Activated T-cell treated with anti-CD3 and anti-CD28 coated beads, Interleukin-2, amount 50 U/mL, for 48 hours (primary cell): ENCODE results near the gene TSPAN7.

Source experiments
- DNase-seq, 2 experiments: peaks; one replicate each; pipeline ENCODE4 v3.0.0-alpha.2; 2020

TSPAN7 gene

DNA sequence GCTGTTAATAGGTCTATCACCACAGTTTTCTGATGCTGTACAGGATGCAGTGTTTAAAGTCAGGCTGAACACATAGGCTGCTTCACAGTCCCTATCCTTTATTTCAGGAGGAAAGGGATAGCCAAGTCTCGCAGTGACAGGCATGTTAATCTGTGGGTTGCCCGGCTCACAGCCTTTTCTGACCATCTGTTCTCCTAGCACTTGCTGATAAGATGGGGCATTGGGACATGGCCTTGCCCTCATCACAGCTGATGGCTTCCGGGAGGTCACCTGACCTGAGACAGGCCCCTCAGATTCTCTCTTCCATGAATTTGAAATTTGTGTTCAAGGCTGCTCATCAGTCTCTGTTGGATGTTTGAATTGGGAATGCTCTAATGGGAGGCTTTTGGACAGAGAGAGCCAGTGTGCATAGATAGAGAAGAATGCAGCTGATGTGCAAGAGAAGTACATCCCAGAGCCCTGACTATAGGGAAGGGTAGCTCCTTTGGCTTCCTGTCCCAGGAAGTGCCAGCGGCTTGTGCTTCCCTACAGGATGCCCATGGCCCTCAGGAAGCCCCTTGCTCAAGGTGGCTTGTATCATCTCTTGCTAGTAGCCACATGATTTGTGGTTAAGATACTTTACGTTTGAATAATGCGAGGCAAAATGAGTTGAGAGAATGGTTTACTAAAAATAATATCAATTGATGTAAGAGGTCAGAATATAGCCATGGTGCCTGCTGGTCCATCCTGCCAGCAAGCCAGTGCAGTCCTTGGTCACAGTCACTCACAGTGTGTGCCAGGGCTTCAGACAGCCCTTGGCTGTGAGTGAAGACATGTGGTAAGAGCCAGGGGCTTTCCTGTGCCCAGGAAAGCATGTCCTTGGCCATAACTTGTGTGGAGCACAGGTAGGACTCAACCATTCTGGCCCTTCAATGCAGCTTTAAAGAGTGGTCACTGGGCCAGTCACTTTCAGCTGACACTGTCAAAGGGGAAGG lies 88.6 kb downstream of the TSPAN7 start:
- DNase-seq: no peak

DNA sequence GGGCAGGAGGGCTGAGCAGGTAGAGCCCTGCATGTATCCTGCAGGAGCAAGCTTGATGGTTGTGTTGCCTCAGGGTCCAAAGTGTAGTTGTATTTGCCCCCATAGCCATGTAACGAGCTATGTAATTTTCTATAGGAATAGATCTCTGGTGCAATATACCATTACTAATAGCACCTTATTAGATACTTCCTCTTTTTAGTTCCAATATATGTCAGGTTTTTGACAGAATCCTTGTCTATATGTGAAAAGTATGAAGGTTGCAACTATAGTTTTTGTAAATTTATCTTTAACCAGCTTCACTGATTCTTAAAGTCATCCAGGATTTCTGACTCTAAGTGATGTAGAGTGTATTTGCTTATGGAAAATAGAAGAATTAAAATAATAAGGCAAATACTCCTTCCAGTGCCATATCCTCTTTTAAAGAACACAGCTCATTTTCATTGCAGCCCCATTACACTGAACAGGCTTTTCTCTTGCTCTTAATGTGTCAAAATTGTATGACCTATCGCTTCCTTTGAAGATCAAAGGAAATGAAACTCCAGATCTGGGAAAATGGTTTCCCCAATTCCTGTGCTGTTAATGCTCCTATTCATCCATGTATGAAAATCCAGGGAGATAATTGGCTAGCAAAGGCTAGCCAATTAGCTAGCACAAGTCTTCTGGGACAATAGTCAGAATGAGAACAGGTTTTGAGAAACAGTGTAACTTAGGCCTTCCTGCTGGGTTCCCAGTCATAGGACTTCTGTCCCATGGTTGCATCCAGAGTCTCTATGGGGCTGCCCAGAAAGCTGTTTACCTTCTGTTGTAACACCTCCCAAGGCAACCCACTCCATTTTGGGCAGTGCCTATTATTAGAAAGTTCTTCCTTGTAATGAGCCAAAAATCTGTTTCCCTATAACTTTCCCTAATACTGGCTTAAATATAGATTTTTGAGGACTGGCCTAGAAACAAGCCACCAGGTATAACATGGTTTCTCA lies 90.6 kb downstream of the TSPAN7 start:
- DNase-seq: no peak

DNA sequence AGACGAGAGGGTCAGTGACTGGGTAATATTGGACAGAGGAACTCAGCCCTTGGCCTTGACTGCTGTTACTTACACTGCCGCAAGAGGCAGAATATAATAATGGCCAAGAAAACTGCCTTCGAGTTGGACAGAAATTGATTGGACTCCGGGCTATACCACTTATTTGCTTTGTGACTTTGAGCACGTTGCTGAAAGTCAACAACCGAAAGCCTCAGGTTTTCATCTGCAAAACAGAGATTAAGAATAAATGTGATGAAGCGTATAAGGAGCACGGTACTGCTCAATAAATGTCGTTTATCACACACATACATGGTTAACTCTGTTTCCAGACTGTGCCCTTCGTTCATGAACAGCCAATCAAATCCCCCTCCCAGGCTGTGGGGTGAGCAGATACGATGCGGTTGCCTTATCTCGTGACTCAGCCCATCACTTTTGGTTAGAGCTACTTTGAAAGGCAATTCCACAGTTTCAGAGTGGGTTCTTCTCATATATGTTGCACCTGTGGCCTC lies 91.6 kb downstream of the TSPAN7 start:
- no peak for DNase-seq

DNA sequence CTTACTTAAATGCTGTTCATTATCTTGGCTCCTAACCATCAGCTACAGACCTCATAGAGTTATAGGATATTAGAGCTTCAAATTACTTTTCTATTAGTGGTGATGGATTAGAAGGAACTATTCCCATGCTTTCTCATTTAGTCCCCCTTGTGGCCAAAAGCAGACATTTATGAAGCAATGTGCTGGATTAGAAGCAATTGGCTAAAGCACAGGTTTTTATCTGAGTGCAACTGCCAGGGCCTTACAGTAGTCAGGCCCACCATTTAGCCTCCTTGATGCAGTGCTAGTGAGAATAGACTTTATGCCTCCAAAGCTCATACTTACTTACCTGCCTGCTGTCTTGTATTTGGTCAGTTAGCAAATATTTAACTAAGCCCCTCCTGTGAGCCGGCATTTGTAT lies 93.0 kb downstream of the TSPAN7 start:
- no peak for DNase-seq

DNA sequence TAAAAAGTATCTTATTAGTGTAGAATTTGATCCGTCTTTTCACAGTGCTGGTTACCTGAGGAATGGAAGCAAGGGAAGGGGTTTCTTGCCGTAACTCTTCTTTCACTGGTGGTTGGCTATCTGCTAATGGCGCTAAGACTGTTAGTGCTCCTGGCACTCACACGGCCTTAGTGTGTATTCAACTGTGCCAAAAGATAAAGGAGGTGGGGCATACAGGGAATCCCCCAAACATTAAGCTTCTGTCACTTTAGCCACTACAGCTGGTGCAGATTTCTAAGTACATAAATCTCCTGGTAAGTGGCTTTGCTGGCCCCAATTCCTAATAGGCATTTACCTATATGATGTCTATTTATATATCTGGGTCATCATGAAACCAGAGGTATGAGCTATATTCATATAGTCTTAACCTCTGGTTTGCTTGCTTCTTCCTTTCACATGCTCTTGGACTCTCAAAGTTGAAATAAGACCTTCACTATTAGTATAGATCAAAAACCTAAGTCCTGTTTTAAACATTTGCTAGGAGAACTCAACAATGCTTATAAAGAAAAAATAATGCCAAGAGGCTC lies 95.1 kb downstream of the TSPAN7 start:
- DNase-seq: no peak

DNA sequence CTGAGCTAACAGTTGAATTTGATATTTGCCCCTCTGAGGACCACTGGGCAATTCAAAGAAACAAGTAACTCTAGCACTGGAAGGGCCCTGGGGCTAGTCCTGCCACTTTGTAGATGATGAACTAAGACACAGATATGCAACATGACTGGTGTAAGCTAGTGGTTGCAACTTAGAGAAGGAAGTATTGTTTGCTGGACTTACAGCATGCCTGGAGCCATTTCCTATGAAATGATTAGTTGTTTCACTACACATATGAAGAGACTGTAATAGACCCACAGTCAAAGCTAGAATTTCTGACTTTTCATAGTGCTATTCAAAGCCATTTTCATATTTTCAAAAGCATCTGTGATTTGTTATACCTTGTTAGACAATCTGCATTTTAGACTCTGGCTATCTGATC lies 96.2 kb downstream of the TSPAN7 start:
- no peak for DNase-seq

DNA sequence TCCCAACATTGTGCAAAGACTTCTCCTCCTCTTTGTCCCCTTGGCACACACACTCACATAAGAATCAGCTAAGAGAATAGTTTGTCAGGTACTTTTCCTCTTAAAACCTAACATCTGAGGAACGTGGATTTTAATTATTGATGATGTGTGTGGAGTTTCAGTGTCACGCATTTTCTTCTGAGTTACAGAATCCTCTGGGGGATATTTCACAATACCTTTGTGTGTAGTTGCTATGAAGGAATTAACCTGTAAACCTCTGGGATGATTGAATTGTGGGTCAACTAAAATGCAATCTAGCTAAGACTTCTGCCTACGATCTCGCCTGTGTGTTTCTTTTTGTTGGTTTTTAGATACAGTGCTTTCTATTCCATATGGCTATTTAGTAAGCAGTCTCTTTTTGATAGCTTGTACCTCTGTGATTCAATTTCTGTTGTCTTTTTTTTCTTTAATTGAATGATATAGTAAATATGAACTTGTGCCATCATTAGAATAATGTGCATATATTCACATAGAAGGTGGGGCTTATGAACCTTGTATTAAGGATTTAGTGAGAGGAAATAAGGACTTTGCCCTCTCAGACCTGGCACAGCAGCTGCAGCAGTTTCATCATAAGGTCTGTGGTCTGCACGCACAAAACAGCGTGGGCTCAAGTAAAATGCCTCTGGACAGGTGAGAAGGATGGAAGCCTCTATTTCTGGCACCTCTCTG lies 99.2 kb downstream of the TSPAN7 start:
- no peak for DNase-seq

DNA sequence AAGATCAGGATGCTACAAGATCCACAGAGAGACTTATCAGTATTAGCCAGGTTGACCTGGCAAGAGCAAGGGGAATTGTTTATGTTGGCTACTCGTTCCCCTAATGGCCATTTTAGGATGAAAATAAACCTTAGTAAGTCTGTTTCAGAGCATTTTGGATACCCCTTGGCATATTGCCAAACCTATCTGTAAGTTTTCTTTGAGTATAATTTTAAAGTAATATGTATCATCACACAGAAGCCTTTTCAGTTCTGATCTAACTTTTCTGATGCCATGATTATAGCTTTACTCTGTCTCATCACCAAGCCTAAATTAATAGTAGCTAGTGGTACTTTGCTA lies 99.7 kb downstream of the TSPAN7 start:
- no peak for DNase-seq

DNA sequence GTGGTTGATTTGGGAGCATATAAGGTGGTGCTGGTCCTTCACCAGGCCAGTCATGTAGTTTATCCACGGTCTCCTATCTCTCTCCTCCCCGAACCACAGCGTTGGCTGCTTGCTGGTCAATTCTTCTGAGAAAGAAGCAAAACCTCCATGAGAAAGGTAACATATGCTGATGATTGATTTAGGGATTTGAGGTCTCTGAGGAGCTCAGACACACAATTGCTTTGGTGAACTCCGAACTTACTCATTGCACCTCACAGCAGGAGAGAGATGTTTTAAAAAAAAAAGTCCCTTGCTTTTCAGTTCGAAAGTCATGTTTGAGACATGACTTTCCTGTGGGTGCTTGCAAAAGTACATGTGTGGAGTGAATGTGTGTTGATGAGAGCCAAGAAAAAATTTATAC lies 100.2 kb downstream of the TSPAN7 start:
- no peak for DNase-seq

DNA sequence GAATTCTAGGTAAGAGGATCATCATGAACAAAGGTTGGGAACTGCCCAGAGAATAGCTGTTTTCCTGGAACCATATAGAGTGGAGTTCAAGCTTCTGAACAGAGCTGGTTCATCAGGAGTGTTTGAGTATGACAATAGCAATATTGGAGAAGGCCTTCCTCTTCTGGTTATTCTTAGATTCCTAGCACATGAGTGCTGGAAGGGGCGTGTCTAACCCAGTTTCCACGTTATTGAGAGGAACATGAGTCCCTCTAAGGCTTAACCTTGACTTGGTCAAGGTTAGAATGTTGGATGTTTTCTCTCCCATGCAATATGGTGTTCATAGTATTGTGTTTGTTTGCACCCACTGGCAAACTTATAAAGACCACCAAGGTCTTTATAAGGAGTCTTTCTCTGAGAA lies 101.3 kb downstream of the TSPAN7 start:
- DNase-seq: no peak

DNA sequence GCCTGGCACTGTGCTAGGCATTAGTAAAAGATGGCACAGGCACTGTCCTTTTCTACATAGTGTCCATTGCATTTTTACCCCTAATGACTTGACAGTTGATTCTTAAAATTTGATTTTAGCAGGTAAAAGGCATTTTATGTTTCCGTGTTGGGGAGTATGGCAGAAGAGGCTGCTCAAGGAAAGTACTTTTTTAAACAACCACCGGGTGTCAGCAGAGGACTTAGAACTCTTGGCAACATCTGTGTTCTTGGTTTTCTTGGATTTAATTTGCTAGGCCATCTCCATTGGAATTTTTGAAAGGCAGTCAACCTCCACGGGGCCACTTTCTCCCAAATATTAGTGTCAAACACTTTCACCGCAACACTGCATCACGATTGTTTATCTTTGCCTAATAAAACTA lies 102.9 kb downstream of the TSPAN7 start:
- DNase-seq: no peak

DNA sequence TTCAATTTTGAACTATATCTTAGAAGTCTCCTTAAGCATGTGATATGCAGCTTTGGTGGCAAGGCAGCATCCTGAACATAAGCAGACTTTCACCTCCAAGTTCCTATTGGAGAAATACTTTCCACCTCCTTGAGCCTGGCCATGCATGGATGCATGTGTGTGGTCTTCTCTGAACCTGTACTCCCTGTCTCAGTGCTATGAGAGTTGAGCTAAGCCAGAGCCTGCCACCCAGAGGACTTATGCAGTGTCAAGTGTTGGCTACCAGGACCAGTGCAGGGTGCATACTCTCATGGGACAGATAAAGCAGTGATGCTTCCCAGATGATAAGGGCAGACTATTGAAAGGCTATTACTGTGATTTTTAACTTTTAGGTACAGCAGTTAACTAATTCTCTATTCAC lies 105.6 kb downstream of the TSPAN7 start:
- DNase-seq: no peak

DNA sequence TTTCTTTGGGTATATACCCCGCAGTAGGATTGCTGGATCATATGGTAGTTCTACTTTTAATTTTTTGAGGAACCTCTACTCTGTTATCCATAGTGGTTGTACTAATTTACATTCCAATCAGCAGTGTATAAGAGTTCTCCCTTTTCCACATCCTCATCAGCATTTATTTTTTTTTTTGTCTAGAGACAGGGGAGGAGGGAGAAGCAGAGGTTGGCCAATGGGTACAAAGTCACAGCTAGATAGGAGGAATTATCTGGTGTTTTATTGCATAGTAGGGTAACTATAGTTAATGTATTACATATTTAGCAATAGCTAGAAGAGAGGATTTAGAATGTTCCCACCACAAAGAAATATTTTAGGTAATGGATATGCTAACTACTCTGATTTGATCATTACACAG lies 107.4 kb downstream of the TSPAN7 start:
- no peak for DNase-seq

DNA sequence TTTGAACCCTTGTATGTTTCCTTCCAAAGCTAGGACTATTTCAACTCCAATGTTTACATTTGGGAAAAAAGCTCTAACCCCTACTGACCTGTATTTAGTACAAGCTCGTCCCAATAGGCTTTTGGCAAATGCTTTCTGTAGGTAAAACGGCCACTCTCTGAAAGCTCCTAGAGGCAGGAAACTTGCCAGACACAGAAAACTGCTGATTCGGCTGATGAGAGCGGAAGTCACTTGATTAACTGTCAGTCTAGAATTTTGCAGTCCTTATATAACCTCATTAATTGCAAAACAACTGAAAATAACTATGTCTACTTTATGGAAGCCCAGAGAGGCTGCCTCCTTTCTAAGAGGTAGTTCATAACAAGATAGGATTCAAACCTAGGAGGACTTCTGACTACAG lies 108.1 kb downstream of the TSPAN7 start:
- DNase-seq: no peak

DNA sequence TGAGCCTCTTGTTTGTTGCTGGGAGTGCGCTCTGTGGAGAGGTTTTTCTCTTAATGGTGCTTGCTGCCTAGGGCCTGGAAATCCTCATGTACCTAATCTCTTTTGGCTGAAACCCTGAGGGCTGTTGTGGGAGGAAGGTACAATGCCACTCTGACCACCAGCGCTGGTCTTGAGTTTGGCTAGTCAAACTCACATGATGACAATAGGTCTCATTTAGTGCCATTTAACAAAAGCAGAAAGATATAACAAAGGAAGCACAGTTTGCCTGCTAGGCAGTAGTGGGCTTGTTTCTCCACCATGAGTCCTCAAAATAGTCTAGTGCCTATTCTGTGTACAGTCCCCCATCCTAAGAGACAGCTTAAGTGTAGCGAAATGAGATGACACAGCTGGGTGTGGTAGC lies 111.3 kb downstream of the TSPAN7 start:
- DNase-seq: no peak

DNA sequence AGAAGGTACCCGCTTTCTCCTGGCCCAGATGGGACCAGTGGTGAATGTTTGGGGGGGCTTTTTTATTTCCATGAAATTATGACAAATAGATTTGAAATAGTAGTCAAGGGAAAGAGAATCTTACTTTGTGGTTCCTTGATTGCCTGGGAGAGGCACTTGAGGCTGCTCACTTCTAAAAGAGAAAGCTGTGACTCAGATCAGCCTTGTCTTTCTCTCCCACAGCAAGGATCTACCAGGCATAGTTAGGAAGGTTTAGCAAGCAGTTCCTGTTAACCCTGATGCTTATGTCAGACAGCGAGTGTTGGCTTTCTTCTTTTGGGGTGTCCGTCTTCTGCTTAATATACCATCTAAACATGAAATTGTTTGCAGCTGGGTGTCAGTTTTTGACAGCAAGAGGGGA lies 114.5 kb downstream of the TSPAN7 start:
- DNase-seq: no peak

DNA sequence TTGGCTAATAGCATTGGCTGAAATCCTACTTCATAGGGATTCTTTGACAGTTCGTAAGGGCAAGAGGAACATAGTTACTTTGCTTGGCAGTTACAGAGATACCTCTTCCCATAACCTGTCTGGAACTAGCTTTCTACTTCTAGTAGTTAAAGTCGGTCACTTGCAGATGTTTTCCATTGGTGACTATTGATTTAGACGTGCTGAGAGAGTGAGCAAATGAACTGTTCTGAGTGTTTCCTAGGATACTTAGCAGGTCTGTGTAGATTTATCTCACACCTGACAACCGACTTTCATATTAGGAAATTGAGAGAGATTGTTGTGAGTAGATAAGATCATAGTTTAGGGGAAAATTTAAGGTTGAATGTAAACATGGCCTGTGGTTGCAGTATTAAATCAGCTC lies 116.8 kb downstream of the TSPAN7 start:
- DNase-seq: no peak

DNA sequence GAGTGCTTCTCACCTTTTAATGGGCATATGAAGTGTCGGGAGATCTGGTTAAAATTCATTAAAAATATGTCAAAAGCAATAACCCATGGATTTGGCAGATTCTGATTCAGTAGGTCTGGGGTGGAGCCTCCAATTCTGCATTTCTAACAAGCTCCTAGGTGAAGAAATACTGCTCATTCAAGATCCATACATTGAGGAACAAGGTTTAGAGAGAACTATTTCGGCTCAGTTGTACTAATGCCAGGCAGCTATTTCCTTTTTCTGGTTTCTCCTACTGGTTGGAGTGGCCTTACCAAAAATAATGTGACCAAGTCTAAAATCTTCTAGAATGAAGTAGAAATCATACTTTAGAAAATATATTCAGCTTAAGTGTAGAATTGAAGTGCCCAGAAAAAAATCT lies 117.5 kb downstream of the TSPAN7 start:
- DNase-seq: no peak

DNA sequence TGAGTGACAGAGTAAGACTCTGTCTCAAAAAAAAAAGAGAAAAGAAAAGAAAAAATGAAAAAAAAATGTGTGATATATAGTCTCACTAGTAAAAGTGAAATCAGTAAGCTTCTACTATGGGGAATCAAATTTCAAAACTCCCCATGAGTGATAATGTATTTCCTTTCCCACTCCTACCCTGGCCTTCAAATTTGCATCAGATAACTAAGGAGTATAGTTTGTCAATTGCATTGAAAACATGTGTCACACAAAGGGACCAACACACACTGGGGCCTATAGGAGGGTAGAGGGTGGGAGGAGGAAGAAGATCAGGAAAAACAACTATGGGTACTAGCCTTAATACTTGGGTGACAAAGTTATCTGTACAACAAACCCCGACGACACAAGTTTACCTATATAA lies 118.4 kb downstream of the TSPAN7 start:
- DNase-seq: no peak

DNA sequence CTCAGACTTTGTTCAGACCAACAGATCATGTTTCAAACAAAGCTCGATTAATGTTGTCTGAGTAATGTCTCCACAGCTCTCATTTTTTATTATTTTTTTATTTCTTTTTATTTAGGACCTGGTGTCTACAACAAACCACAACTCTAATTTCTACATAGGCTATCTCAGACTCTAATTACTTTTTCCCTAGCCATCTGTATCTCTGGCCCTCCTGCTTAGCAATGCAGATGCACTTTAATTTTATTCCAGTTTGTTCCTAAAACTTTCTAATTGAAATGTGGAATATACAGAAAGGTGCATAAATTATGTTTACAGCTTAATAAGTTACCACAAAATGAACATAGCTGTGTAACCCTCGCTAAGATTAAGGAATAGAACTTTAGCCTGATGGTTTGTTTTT lies 120.8 kb downstream of the TSPAN7 start:
- DNase-seq: no peak

DNA sequence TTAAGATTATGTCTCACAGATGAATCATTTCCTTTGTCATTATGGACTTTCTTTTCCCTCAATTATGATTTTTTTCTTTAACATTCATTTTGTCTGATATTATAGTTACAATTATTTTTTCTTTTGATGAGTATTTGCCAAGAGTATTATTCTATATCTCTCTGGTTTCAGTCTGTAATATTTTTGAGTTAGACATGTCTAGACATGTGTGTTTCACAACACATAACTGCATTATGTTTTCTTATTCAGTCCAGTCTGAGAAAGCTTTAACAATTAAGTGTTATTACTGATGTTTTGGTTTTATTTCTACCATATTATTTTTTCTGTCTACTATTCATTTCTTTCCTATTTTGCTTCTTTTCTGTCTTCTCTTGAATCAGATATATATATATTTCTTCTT lies 131.6 kb downstream of the TSPAN7 start:
- DNase-seq: no peak

DNA sequence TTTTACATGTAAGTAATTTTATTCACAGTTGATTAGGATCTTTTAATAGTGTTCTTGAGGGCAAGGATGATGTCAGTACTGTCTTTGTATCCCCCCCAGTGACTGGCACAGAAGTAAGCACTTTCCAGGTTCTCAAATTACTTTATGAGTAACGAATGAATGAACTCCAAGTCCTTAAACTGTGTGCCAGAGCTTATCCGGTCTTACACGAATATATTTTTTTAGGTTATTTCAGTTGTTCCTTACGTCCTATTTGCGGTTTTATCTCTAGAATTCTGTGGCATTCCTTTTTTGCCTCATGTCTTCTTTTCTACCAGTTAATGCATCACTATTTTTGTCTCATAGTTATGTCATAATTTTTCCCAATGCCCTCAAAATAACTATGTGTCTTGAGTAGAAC lies 133.1 kb downstream of the TSPAN7 start:
- no peak for DNase-seq

DNA sequence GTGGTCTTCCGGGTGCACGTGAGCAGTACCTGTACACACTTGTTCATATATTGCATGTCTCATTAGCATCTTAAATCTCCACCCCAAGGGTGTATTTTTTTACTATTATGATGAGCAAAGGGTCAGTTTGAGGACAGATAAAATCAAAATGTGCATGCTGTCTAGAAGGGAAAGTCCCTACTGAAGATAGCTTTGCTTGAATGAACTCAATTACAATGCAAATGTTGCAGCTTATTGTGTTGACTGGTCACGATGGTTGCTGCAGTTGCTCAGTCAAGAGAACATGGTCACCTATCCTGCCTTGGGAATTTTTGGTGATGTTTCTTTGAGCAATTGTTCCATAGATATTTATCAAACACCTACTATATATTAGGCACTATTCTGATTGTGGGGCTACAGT lies 136.1 kb downstream of the TSPAN7 start:
- DNase-seq: no peak
